Ramos (cell line): ENCODE data around the gene CD248.

Experiments used
- in situ Hi-C: fragments of 300-500 bp; cut with MboI; formaldehyde crosslinking; loops from one replicate; pipeline ENCODE4 v1.14.3; 2022; ENCODE audit warnings: low sequenced_read_pairs; ENCODE audit not compliant: unreplicated experiment

CD248 gene

DNA sequence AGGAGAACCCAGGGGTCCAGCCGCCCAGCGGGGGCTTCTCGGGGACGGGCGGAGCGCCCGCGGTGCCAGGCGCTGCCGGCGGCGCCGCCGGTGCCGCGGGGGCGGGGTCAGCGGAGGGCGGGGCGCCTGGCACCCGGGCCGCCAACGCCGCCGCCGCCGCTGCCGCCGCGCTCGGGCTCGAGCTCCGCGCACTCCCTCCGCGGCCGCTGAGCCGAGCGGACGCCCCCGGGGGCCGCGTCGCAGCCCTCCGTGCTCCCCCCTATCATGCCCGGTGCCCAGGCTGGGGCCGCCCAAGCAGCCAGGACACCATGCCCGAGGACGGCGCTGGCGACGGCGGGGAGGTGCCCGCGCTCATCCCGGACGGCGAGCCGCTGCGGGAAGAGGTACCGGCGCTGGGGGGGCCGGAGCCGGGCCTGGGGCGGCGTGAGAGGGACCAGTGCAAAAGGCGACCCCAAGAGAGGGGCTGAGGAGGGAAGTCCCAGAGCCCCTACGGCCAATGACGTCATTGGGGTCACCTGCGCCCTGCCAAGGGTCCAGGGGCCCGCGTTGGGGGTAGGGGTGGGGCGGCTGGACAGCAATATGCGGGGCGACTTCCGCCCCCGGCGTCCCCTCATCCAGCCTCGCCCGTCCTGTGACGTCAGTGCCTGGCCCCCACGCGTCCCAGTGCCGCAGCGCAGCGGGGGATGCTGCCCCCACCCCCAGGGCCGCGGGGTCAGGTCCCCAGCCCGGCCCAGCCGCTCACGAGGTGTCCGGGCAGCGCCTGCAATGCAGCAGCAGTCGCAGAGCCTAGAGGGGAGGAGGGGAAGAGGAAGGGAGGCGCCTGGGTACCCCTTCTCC, 24.9 kb downstream of the CD248 start, which contains the start of gene TMEM151A:
Gene TMEM151A, plus strand, starts transcription at position 189 of the 837 bp plus-strand sequence. Its CDS starts 120 bp downstream, at position 309.
- in situ Hi-C loops = no loop called here

DNA sequence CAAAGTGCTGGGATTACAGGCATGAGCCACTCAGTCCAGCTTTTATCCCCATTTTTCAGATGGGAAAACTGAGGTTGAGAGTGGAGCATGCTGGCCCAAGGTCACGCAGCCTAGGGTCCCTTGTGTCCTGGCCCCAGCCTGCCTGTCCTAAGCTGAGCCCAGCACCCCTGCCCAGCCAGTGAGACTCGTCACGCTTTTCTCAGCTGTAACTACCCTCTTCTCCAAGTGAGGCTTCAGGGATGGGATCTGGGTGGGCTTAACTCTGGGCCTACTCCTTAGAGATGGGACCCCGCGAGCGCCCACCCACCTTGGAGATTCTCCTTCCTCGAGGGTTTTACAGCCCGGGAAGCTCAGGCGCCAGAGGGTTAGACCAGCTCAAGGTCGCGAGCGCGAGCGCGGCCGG, 25.5 kb downstream of the CD248 start:
- in situ Hi-C loops = no loop called here

DNA sequence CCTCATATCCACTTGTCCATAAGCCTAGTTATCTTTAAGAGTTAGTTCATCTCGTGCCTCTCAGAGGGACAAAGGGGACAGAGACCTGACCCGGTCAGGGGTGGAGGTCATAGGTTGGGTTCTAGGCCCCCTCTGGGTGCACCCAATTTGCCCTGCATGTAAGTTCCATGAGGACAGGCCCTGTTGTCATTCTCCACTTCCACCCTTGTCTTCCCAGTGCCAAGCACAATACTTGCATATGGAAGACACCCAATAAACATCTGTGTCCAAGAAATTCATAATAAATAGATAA, 26.6 kb downstream of the CD248 start:
- in situ Hi-C loops = no loop called here

DNA sequence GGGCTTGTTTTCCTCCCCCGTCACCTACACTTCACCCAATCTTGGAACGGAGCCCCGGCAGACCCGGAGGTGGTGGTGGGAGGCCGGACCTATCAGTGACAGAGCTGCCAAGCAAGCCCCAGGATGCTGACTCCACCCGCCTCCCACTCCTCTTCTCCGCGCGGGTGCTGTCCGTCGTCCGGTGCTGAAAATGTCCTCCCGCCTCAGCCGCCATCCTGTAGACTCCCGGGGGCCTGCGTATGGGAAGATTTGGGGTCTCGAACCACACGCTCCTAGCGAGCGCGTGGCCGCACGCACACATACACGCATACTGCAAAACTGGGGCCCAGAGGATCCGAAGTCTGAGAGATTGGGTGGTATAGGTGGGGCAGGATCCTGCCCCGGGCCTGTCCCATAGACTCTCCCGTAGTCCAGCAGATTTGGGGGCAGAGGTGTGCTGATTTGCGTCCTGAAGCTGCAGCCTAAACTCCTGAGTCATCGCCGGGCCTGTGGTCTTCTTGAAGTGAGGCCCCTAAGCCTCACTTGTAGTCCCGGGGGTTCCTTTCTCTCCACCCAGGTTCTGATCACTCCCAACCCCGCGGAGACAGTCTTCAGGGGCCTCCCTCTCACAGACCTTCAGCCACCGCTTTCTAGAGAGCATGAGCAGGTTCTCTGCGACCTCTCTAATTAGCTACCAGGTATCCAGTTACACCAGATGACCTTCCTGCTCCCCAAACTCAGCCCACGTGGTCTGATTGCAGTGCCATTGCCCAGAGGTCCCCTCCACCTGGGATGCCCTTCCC, 27.1 kb downstream of the CD248 start:
- in situ Hi-C loops = no loop called here

DNA sequence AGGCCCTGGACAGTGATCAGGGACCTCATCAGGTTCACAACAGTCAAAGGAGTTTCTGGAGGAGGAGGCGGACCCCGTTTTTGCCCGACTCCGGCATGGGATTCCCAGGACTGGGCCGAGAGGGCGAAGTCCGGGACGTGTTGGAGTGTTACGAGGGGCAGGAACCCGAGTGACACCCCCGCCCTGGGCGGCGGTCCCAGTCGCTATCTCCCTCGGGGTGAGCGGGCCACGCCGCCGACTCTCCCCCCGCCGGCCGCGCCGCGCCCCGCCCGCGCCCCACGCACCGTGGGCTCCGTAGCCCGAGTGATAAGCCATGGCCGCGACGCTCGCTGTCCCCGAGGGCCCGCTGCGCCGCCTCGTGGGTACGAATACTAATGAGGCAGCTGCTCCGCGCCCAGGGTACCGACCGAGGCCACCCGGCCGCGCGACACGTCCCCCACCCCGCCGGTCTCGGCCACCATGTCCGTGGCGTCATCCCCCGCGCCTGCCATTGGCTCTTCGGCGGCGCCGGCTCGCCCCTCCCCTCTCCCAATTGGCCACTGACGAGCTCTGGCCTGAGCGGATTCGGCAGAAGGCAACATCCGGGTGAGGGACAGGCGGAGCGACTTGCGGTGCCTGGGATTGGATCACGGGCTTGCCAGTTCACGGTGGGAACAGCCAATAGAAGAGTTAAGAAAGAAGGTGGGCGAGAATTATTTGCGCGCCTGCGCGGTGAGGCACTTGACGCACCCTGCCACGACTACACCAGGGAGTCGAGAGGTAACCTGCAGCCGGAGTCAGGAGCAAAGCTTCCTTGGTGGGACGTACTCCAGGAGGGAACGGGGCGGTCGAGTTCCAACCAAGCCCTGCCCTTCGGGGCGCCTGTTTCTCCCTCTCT, 27.9 kb downstream of the CD248 start, which contains the start of gene YIF1A:
Gene YIF1A, minus strand, starts transcription at position 473 of the 877 bp plus-strand sequence. Its CDS starts 158 bp downstream, at position 315.
- in situ Hi-C loops = no loop called here

DNA sequence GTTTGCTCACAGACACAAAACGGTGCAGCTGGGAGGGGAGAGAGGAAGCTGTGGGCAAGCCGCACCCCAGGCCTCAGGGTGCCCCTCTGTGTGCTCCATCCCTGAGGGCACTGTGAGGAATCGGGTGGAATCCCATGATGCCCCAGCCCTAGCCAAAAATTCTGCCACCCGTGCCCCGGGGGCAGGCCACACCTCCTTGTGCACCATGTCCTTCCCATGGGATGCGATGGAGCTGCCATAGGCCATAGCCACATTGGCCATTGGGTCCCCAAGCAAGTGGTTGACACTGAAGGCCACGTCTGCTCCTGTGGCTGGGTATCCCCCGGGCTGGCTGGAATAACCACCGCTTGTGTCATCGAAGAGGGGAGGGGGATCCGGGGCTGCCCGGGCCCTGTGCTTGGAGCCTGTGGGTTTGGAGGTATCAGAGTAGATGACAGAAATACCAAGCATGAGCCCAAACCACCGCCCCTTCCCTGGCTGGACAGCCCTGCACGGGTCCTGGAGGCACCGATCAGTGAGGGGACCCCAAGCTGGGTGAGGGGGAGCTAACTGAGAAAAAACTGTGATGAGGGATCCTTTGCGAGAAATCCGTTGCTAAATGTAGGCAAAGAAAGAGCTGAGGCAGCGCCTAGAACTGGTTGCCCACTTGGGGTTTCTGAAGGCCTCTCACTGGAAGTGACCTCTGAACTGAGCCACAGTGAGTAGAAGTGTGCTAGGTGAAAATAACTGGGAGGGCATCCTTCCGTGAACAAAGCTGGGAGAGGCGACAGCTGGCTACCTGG, 28.8 kb downstream of the CD248 start:
- in situ Hi-C loops = no loop called here

DNA sequence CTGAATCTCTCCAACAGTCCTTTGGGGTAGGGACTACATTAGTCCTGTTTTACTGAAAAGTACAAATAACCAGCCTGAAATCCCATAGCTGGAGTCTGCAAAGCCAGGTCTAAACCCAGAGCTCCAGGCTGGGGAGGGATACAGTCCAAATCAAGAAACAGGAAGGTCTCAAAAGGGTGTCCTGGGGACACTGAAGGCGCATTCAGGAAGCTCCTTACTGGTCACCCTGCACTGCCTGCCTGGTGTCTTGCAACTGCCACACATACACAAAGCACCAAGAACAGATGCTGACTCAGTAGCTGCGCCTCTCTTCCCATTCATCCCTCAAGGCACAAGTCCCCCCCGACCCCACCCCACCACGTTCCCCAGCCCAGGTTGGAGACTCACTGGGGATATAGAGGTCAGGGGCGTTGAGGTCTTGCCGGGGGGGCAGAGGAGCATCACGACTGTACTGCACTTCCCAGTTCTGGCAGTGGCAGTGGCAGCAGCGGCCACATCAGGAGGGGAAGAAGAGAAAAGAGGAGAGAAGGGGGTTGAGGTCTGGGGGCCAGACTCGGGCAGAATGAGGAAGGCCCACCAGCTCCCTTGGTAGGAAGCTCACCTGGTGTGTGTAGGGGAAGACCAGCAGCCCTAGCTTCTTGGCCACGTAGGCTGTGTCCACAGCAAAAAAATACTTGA, 29.5 kb downstream of the CD248 start:
- in situ Hi-C loops = no loop called here

DNA sequence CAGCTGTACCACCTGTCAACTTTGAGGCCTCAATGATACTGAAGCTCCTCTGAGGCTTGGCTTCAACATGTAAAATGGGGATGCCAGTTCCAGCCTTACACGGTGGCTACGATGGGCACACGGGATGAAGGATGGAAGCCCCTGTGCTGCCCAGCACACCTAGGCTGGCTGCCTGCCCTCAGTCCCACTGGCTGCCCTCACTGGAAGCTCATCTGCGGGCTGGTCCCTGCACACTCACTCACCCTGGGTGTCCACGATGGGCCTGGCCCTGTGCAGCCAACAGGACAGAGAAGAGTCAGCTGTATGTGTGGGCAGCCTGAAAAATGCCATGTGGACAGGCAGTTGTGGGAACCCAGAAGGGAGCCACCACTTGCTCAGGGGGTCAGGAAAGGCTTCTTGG, 30.1 kb downstream of the CD248 start:
- in situ Hi-C loops = no loop called here

DNA sequence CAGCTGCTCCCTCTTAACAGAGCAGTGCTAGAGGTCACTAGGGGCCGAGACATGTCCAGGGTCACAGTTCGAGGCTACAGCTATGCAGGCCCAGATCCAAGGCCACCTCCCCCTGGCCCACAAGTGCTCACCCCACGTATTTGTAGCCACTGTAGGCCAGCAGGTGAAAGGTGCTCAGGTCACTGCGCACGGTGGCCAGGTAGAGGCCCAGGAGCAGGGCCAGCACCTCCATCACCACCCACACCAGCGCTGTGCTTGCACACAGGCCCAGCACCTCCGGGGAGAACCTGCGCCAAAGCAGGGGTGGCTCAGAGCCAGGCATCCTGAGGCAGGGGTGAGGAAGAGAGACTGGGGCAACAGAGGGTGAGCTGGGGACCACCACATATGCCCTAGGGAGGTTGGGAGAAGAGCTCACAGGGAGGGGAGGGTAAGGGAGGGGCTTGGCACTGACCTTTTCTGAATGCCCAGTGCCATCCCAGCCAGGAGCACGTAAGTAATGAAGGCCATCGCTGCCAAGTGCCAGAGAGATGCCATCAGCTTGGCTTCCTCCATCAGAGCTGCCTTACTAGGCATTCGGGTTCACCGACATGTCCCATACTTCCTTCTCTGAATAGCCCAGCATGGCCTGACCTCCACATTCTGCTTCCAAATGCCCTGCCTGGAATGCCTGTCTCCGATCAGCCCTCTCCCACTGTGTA, 31.4 kb downstream of the CD248 start:
- in situ Hi-C loops = no loop called here

DNA sequence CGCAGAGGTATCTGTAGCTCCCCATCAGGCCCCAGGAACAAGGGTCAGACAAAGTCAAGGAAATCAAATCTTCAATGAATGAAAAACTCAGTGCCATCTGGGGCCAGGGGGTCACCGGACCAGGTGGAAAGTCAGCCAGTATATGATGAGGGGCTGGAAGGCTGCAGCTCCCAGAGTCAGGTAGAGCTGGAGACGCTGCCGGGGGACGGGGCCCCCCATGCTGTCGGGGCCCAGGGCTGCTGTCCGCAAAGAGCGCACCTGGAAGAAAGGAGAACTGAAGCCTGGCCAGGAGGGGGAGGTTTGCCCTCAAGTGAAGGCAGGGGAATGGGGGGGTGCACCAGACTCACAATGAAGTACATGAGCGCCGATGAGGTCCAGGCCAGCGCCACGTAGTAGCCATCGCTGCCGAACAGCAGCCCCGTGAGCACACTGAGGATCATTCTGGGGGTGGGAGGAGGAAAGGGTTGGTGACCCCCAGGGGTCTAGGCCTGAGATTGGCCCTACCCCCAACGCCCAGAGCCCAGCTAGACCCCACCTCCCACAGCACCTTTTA, 32.2 kb downstream of the CD248 start:
- in situ Hi-C loops = no loop called here

DNA sequence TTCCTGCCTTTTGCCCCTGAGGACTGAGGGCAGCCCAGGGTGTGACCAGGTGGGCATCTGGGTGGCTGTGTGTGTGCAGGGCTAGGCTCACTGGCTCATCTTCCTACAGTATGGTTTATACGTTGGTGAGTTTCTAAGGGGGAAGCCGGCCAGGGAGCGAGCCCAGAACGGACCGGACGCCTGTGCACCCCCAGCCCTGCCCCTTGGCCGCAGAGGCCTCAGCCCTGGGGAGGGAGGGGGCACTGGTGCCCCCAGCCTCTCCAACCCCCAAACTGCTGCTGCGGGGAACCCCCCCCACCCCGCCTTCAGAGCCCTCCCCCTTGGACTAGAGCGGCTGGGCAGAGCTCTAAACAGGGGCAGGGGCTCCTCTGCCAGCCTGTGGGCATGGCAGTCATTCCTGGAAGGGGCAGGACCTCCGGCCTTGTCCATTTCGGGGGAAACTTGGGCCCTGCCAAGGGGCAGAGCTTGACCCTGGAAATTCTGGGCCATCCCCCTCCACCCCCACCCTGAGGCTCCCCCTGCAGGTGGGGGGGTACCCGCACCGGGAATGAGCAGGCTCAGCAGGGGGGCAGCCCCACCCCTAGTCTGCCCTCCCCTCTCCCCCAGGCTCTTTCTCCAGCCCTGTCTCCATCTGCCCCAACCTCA, 33.3 kb downstream of the CD248 start:
- in situ Hi-C loops = no loop called here

DNA sequence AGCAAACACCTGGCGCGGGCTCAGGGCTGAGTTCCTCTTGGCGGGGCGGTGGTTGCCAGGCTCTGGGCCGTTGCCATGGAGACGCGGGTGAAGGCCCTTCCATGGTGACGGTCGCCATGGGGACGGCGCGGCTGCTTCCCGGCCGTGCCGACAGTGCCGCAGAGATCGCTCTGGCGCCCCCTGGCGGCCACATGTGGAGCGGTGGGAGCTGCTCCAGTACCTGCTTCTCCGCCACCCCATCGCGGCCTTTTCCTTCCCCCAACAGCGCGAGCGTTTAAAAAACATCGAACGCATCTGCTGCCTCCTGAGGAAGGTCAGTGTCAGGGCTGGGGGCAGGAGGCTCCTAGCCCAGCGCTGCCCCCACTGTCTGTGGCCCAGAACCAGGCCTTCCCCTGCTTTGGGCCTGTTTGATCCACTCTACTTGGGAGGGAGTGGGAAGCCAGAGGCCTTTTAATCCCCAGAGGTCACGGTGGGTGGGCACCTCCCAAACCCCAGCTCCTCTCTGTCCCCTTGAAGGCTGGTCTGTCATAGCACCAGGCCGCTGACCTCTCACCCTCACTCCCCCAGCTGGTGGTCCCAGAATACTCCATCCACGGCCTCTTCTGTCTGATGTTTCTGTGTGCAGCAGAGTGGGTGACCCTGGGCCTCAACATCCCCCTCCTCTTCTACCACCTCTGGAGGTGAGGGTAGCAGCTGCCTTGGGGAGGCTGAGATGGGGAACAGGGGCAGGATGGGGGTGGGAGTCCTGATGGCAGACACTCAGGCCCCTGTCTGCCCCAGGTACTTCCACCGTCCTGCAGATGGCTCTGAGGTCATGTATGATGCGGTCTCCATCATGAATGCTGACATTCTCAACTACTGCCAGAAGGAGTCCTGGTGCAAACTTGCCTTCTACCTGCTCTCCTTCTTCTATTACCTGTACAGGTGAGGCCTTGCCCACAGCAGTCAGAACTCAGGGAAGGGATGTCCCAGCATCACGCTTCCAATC, 34.1 kb downstream of the CD248 start:
- in situ Hi-C loops = no loop called here

DNA sequence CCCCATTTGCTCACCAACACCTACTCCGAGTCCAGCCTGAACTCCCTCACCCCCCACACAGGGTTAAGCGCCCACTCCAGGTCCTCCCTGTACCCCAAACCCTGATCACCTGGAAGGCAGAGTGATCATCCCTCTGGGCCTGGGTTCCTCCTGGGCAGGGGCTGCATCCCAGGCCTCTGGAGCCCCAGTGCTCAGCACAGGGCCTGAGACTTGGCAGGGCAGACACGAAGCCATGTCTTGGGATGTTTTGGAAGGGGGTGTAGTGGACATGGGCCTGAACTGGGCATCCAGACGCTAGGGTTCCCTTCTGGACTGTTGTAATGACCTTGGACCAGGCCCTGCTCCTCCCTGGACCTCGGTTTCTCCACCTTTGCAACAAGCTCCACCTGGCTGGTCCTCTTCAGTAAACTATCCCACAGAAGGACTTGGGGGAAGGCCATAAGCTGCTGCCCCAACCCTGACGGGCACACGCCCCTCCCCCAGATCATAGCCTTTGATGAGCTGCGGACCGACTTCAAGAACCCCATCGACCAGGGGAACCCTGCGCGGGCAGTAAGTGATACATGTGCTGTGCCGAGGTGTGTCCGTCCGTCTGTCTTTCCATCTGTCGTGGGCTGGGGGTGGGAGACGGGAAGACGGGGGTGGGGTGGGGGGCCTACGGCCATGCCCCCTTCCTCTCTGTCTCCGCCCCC, 34.9 kb downstream of the CD248 start:
- in situ Hi-C loops = no loop called here

DNA sequence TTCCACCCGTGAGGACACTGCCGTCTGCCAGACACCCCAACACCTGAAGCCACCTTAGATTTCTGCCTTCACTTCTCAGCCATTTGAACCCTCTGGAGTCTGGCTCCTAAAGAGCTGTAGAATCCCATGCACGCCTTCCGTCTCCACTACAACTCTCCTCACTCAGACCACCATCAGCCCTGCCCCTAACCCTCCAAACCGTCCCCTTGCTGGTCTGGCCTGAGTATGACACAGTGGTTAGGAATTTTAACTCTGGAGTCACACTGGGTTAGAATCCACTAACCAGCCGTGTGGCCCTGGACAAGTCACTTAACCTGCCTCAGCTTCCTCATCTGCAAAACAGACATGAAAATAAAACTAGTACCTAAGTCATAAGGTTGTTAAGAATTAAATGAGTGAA, 35.8 kb downstream of the CD248 start:
- in situ Hi-C loops = no loop called here

DNA sequence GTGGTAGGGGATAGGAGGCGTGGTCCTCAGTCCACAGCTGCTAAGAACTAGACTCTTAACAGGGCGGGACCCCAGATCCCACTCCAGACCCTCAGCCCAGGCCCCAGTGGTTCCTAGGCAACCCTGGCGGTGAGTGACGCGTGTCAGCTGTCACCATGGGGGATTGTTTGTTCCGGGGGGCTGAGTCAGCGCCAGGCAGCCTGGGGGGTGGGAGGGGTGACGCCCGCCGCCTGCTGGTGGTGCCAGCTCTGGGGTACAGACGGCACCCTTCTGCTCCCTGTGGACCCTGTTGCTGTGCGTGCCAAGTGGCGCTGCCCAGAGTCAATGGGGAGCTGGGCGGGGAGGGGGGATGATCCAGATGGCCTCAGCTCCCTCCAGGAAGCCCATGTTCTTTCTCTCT, 36.4 kb downstream of the CD248 start:
- in situ Hi-C loops = no loop called here

DNA sequence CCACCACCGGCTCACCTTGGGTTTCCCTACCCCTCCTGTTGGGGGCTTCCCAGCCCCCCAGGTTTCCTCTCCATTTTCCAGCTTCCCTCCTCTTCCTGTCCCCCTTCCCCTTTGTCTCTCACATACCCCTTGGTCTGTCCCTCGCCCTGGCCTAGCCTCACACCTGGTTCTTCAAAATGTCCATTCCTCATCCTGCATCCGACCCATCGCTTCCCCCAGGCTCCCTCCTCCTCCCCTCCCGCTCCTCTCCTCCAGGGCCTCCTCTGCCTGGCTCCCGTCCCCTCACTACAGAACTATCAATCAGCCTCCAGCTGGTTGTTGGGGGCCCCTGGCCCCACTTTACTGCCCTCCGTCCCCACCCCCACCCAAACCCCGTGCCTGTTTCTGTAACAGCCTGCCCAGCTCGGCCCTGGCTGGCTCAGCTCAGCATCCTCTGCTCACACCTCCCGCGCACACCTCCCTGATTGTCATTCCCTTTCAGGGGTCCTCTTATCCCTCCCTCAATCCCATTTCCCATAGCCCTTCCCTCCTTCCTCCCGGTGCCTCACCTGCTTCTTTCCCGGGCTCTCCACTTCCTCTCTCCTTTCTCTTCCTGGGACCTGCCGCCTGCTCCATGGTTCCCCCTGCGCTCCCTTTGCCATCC, 37.6 kb downstream of the CD248 start:
- in situ Hi-C loops = no loop called here
